ENCODE data around the gene ZNF692.

The ZNF692 gene

GRCh38 chr1:248873993-248874533, 15.2 kb upstream of the ZNF692 start:
- no peak for DNase-seq (ENCODE audit: low spot score)

DNA sequence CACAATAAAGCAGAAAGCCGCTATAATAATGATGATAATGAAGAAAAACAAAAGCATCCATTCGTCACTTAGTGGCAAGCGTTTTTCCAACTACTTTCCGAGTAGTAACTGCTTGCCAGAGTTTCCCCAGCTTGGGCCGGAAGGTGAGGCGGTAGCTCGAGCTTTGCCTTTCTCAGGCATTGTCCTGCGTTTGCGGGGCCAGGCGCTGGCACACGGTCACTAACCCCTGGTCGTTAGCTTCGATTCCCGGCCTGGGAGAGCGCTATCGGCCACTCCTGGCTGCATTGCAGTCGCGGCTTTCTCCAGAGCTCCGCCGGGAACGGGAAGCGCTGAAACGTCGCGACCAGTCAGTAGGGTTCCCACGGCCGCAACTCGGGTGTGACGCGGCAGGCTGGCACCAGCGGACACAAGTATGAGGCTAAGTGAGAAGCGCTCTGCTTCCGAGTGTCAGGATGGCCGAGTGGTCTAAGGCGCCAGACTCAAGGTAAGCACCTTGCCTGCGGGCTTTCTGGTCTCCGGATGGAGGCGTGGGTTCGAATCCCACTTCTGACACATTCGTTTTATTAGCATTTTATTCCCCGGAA, 14.6 kb upstream of the ZNF692 start:
- peak; percentile 92 for DNase-seq (ENCODE audit: low spot score)

- peak; percentile 61 for DNase-seq (ENCODE audit: low spot score)
These were observed 14.0 kb upstream of the ZNF692 start for GRCh38 chr1:248872752-248873408.

DNA sequence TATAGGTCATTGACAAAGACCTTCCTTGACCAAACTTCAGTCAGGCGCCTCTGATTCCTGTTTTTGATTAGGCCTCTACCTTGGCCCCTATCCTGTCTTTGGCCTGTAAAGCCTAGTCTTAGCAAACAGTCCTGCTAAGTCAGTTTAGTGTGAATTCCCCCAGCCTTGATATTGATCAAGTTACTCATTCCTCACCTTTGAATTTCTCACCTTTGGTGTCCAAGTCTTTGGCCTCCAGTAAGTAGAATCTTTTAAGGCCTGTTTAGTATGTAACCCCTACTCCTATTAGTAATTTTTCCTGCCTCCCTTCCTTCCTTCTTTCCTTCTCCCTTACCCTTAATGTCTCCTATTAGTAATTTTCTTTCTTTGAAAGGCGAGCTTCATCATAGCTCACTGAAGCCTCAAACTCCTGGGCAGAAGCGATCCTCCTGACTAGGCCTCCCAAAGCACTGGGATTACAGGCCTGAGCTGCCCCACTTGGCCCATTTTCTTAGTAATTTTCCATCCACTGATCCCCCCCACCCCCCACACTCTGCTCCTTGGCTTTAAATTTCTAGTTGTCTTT, 13.0 kb upstream of the ZNF692 start:
- no peak for DNase-seq (ENCODE audit: low spot score)

GRCh38 chr1:248862998-248863881, 4.4 kb upstream of the ZNF692 start:
- DNase-seq (ENCODE audit: low spot score): peak; percentile 78

DNA sequence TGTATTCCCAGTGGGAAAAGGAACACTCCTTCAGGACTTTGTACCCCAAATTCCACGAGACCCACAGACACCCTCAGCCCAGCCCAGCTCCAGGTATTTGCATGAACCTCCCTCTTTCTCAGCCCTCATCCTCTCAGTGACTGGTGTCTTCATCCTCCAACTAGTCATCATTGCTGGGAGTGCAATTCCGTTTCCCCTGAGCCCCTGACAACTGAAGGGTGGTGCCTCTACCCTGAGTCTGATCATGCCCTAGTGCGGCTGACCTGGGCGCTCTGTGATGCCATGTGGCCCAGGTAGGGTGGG, 3.8 kb upstream of the ZNF692 start:
- no peak for DNase-seq (ENCODE audit: low spot score)

DNA sequence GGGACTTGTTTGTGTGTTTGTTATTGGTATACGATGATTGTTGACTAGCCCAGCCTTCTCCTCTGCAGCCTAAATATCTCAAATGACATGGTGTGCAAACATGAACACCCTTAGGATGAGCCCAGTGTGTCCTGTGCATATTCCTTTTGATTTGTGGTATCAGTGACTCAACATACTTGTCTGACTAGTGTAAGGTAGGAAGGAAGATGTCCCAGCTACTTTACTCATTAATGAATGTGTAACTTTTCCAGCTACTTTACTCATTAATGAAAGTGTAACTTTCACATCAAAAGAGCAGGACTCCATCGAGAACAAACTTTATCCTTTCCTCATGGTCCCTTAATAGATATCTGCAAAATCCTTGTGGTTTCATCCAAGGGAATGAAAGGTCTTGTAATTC, 2.7 kb upstream of the ZNF692 start:
- no peak for DNase-seq (ENCODE audit: low spot score)

DNA sequence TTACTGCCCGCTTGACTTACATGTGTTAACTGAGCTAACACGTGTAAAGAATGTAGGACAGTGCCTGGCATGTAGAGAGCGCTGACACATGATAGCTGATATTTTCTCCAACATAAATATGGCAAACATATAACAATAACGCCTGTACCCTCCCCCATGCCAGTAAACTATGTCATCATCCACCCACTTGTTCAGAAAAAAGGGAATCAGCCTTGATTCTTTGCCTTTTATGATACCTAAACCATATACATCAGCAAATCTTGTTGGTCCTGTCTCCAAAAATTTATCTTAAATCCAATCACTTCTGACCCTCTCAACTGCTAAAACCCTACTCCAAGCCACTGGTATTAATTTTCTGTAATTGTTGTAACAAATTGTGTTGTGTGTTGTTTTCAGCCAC, 1.1 kb upstream of the ZNF692 start:
- DNase-seq (ENCODE audit: low spot score): no peak

DNA sequence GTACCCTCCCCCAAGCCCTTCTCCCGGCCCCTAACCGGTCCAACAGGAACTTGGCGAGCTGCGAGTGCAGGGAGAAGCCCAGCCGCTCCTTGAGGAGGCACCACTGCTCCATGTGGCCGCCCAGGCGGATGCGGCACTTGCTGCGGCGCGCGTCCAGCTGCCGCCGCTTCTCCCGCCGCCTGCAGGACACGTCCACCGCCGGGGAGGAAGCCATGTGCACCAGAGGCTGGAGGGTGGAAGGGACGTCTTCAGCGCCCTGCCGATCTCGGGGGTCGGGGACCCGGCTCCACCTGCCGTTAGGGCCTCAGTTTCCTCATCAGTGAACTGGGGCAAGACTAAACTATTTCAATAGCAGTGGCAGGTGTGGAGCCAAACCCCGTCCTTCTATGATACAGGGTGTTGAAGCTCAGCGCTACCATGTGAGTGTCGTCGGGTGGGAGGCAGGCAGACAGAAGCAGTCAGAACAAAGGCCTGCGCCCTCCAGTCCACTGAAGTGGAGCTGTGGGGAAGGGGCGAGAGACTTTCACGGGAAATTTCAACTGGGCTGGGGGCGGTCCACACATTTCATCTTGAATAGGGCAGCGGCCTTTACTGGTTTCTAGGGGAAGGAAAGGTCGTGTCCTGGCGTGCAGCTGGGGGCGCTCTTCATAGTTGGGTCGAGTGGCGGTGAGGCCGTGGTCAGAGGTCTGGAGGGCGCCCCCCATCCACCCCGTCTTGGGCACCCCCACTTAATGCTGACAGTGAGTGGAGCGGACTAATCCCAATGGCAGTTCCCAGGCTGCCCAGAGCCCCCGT, 592 bp downstream of the ZNF692 start:
- DNase-seq (ENCODE audit: low spot score): peak; percentile 84

DNA sequence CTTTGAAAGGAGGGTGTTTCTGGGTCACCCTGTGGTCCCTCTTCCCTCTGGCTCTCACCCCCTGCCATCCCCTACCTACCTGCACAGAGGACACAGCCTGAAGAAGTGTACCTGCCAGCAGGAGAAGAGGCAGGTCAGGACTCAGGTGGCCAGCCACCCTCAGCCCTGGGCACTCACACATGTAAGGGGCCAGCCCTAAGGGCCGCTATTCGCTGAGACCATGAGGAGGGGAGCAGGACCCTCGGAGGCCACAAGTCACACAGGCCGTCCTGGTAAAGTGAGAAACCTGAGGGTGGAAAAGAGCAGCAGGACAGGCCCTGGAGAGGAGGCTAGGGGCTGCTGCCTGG, 1.2 kb downstream of the ZNF692 start:
- no peak for DNase-seq (ENCODE audit: low spot score)

- DNase-seq (ENCODE audit: low spot score): no peak
These were observed 1.7 kb downstream of the ZNF692 start for GRCh38 chr1:248857201-248857600.

- DNase-seq (ENCODE audit: low spot score): no peak
These were observed 2.7 kb downstream of the ZNF692 start for GRCh38 chr1:248856176-248856575.

GRCh38 chr1:248855580-248855979, 3.3 kb downstream of the ZNF692 start:
- DNase-seq (ENCODE audit: low spot score): no peak

- no peak for DNase-seq (ENCODE audit: low spot score)
These were observed 5.1 kb downstream of the ZNF692 start for GRCh38 chr1:248853663-248854375.

DNA sequence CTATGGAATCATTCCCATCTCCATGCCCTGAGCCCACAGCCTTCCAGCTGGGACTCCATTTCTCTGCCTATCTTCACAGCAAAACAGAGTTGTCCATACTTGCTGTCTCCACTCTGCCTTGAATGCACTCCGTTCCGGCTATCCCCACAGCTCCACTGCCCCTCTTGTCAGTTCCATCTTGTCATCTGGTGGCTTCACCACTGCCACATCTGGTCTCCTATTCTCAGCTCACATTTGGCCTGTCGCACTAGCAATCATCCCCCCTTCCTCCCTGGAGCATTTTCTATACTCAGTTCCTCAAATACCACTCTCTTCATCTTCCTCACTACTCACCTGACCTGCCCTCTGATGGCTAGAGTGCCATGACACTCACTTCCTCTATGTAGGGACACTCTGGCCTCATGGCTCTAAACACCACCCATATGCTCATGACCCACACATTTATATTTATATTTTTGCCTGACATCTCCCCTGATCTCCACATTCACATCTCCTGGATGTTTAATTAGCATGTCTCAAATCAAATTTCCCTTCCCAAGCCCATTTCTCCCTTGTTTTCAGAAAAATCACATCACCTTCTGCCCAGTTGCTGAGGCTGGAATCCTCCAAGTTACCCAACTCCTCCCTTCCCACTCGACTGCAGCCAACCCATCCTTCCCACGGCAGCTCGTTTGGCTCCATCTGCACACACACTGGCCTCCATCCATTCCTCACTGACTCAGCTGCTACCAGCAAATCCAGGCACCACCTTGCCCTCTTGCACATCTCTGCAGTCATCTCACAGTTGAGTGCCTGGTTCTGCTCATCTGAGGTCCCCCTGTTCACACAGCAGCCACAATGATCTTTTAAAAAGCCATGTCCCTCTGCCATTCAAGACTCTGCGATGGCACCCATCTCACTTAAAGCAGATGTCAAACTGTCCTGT, 6.1 kb downstream of the ZNF692 start:
- peak; percentile 88 for DNase-seq (ENCODE audit: low spot score)

DNA sequence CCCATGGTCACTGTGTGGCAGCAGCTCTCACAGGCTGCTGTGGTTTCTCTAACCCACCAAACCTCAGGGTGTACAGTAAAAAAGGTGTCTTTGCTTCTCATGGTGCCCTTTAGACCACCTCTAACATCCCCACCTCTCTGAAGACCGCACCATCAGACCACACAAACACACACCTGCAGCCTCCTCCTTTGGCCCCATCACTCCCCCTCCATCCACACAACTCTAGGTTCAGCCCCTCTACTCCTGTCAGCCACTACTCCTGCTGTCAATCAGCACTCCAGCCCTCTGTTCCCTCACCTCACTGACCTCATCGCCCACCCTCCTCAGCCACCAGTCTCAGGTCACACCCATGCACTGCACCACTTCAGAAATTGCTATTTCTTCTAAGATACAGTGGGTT, 7.5 kb downstream of the ZNF692 start:
- DNase-seq (ENCODE audit: low spot score): no peak

DNA sequence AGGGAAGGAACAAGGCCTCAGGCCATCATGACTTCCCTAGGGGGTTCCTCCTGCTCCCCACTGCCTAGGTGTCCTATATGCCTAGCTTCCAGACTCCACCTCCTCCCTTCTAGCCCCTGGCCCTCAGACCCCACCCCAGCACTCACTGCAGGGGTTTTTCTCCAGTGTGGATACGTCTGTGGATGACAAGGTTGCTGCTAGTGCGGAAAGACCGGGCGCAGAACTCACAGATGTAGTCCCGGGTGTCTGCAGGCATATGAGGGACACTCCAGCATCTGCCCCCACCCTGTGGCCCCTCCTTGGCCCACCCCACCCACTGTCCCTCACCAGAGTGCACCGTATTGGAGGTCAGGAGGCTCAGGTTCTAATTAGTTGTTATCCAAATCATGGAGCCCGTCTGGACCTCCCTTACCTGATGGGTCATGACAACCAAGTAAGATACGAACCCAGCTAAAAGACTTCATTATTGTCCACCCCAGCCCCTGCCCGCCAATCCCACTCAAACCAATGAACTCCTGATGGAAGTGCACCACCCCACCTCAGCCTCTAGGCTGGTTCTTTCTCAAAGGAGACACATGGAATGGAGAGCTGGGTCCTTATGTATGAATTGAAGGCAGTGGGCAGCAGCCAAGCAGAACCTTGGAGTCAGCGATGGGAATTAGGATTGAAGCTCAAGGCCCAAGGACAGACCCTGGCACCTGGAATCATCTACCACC, 8.2 kb downstream of the ZNF692 start:
- DNase-seq (ENCODE audit: low spot score): no peak

GRCh38 chr1:248850124-248850523, 8.8 kb downstream of the ZNF692 start:
- DNase-seq (ENCODE audit: low spot score): no peak

DNA sequence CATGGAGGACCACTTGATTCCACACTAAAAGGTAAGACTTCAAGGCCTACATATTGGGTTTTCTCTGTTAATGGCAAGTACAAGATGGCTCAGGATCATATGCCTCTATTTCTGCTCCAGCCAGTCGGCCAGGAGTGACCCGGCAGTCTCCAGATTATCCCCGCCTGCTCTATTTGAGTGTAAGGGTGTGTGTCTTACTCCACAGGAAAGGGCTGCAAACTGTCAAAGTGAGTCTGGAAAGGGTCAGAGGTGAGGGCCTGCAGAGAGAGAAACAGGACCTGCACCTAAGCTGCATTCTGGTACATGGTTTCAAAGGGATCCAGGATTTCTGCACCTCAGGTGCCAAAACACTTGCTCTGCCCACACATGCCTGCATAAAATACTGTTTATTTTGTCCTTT, 9.2 kb downstream of the ZNF692 start:
- no peak for DNase-seq (ENCODE audit: low spot score)

DNA sequence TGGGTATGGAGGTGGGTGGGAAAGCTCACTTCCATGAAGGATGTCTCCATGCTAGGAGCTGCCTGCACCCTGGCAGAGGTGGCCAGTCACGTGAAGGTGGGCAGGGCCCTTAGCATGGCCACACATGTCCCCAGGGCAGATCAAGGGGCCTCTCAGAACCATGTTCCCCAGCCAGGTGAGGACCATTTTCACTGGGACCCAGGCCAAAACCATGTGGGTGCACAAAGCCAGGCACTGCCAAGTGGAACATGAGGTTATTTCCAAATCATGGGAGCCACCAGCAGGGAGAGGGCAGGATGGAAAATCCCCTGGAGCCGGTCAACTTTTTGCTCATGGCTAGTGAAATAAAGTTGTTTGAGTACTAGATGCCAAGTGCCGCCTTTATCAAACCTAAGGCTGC, 9.7 kb downstream of the ZNF692 start:
- DNase-seq (ENCODE audit: low spot score): no peak
